OCI-LY7 (cell line): ENCODE measurements around the gene KRTAP10-10. TPM values are rescaled to one million over a fixed set of nuclear protein-coding genes. Genes with fewer than 3 reads are reported as not detected.

ENCODE experiments used
- BruUV-seq: library from RNA; stranded (reverse); fragments of 400-500 nt; replicated peaks from 2 replicates; lab custom pipeline; 2021; lab: Mats Ljungman, UMichigan
- CTCF ChIA-PET: fragments of 300-600 bp; sonication (Branson Sonifier 250); formaldehyde crosslinking; loops from one replicate; lab custom pipeline; 2022; ENCODE audit warnings: antibody characterized with exemption; ENCODE audit not compliant: unreplicated experiment; lab: Charles Lee
- POLR2A ChIA-PET: fragments of 300-600 bp; sonication (Branson Sonifier 250); formaldehyde crosslinking; loops from one replicate; lab custom pipeline; 2022; ENCODE audit warnings: antibody characterized with exemption; lab: Charles Lee
- DNase-seq: peaks from one replicate; pipeline ENCODE4 v3.0.0-alpha.2; 2015; ENCODE audit warnings: low spot score
- H2AFZ ChIP-seq: fragments of 200-600 bp; sonication (generic), shearing (Covaris generic); 2 replicates; pipeline ENCODE4 v1.6.1; 2014; ENCODE audit warnings: mild to moderate bottlenecking, antibody characterized with exemption, low read length, moderate library complexity
- H3K27ac ChIP-seq: fragments of 200-600 bp; sonication (generic); 2 replicates; pipeline ENCODE4 v1.5.1; 2014; ENCODE audit warnings: mixed run types, low read depth, mild to moderate bottlenecking, moderate library complexity, low read length, inconsistent platforms; ENCODE audit not compliant: poor library complexity, severe bottlenecking
- H3K36me3 ChIP-seq: fragments of 200-600 bp; sonication (generic); 2 replicates; pipeline ENCODE4 v1.6.1; 2014; ENCODE audit warnings: mild to moderate bottlenecking, antibody characterized with exemption, low read length, moderate library complexity, mixed read lengths; ENCODE audit not compliant: insufficient read depth
- H3K4me1 ChIP-seq: fragments of 200-600 bp; sonication (generic); 2 replicates; pipeline ENCODE4 v1.5.1; 2014; ENCODE audit warnings: mild to moderate bottlenecking, low read length; ENCODE audit not compliant: insufficient read depth, poor library complexity, severe bottlenecking
- H3K4me2 ChIP-seq: fragments of 200-600 bp; sonication (generic); 2 replicates; pipeline ENCODE4 v1.6.1; 2014; ENCODE audit warnings: mild to moderate bottlenecking, low read length
- H3K4me3 ChIP-seq: fragments of 200-600 bp; sonication (generic); 2 replicates; pipeline ENCODE4 v1.5.1; 2014; ENCODE audit warnings: mild to moderate bottlenecking, low read depth, low read length; ENCODE audit not compliant: poor library complexity, severe bottlenecking
- H3K79me2 ChIP-seq: fragments of 200-600 bp; sonication (generic); 2 replicates; pipeline ENCODE4 v1.6.1; 2016; ENCODE audit warnings: low read depth, mild to moderate bottlenecking, low read length, moderate library complexity, mixed read lengths; ENCODE audit not compliant: insufficient read depth
- H3K9me2 ChIP-seq: fragments of 200-600 bp; sonication (generic); 2 replicates; pipeline ENCODE4 v1.6.1; 2016; ENCODE audit warnings: mild to moderate bottlenecking, low read length, mixed read lengths; ENCODE audit not compliant: insufficient read depth
- H3K9me3 ChIP-seq: fragments of 200-600 bp; sonication (generic); 2 replicates; pipeline ENCODE4 v1.6.1; 2014; ENCODE audit warnings: mild to moderate bottlenecking, mixed run types, low read length, mixed read lengths
- H4K20me1 ChIP-seq: fragments of 200-600 bp; sonication (generic); 2 replicates; pipeline ENCODE4 v1.6.1; 2014; ENCODE audit warnings: mild to moderate bottlenecking, antibody characterized with exemption, low read length, moderate library complexity, mixed read lengths; ENCODE audit not compliant: insufficient read depth
- EZH2phosphoT487 ChIP-seq: fragments of 200-600 bp; sonication (generic); IDR thresholded peaks from 2 replicates; pipeline ENCODE4 v1.6.1; 2018; ENCODE audit warnings: low read depth, borderline replicate concordance, mild to moderate bottlenecking, mixed run types, antibody characterized with exemption, low read length, moderate library complexity, mixed read lengths
- intact Hi-C: fragments of 100-400 bp; cut with micrococcal nuclease; formaldehyde crosslinking; loops from one replicate; pipeline ENCODE4 v1.10.0; 2022; ENCODE audit not compliant: unreplicated experiment
- total RNA-seq, 2 experiments: library from RNA; depleted of rRNA in 1 of 2; stranded (reverse); fragments of >200 nt in 1 of 2; shearing (Covaris generic) in 1 of 2; gene quantifications; 2 replicates each; pipeline ENCODE4 v1.2.3, GENCODE V29; 2014 to 2022
- TF ChIP-seq, protein P1 (sequence below): fragments of 200-600 bp; sonication (generic); conservative IDR thresholded peaks from 2 replicates; pipeline ENCODE4 v1.5.1; 2014; ENCODE audit warnings: mild to moderate bottlenecking, antibody characterized with exemption, low read length, moderate library complexity, mixed read lengths

Gene KRTAP10-10
- total RNA-seq, 2 experiments from 2014 or later, result not detected

DNA sequence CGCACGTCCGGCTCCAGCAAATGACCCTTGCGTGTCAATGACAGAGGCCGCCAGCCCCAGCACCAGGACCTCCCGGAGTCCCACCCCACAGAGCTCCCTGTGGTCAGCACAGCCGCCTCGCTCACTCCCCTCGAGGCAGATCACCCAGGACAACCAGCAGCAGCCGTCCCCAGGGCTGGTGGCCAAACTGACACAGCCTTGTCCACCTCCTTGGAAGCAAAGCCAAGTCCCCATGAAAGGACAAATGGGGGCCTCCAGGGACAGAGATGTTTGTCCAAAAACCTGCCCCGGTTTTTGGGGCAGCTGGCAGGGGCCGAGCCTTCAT is 2.1 kb downstream of the KRTAP10-10 start:
- POLR2A ChIA-PET, result no interaction called here
- DNase-seq, result no peak
- Histone ChIP-seq H3K36me3 (no peaks in the 10 kb centered on the region), H2AFZ (no peak overlapping the region), H3K4me1 (no peaks in the 10 kb centered on the region), H3K4me3 (no peak overlapping the region), H3K9me2 (no peaks in the 10 kb centered on the region), H3K79me2 (no peaks in the 10 kb centered on the region), H4K20me1 (no peaks in the 10 kb centered on the region), H3K4me2 (no peak overlapping the region), H3K27ac (no peak overlapping the region), H3K9me3 (no peaks in the 10 kb centered on the region)
- CTCF ChIA-PET, result no interaction called here
- no TSS peak for BruUV-seq
- intact Hi-C loops, result no loop called here
- no peak for TF ChIP-seq EZH2phosphoT487
- TF ChIP-seq, protein P1, sequence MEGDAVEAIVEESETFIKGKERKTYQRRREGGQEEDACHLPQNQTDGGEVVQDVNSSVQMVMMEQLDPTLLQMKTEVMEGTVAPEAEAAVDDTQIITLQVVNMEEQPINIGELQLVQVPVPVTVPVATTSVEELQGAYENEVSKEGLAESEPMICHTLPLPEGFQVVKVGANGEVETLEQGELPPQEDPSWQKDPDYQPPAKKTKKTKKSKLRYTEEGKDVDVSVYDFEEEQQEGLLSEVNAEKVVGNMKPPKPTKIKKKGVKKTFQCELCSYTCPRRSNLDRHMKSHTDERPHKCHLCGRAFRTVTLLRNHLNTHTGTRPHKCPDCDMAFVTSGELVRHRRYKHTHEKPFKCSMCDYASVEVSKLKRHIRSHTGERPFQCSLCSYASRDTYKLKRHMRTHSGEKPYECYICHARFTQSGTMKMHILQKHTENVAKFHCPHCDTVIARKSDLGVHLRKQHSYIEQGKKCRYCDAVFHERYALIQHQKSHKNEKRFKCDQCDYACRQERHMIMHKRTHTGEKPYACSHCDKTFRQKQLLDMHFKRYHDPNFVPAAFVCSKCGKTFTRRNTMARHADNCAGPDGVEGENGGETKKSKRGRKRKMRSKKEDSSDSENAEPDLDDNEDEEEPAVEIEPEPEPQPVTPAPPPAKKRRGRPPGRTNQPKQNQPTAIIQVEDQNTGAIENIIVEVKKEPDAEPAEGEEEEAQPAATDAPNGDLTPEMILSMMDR, result no peak

DNA sequence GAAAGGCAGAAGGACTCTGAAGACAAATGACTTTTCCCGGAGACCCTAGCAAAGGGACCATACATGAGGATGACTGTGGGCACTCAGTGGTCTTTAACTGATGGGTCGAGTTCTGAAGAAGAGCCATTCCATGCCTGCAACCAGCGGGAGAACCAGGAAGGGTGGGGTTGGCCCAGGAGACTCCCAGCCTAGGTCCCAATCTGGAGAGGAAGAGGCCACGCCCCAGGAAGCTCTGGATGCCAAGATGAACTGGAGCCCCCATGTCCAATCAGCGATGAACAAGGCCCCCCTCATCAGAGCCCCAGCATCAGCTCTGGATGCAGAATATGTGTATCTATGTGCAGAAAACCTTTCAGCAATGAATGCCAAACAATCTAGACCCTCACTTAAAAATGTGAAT is 3.6 kb downstream of the KRTAP10-10 start:
- Histone ChIP-seq H3K4me3 (no peak overlapping the region), H3K9me2 (no peaks in the 10 kb centered on the region), H3K9me3 (peaks cover 7% of the 10 kb centered on the region), H3K36me3 (no peaks in the 10 kb centered on the region), H3K79me2 (no peaks in the 10 kb centered on the region), H3K27ac (no peak overlapping the region), H3K4me1 (no peaks in the 10 kb centered on the region), H3K4me2 (no peak overlapping the region), H4K20me1 (no peaks in the 10 kb centered on the region), H2AFZ (no peak overlapping the region)
- no TSS peak for BruUV-seq
- ChIA-PET POLR2A (no interaction called here), CTCF (no interaction called here)
- intact Hi-C loops, result no loop called here
- DNase-seq, result no peak
- TF ChIP-seq, protein P1, result no peak
- no peak for TF ChIP-seq EZH2phosphoT487

DNA sequence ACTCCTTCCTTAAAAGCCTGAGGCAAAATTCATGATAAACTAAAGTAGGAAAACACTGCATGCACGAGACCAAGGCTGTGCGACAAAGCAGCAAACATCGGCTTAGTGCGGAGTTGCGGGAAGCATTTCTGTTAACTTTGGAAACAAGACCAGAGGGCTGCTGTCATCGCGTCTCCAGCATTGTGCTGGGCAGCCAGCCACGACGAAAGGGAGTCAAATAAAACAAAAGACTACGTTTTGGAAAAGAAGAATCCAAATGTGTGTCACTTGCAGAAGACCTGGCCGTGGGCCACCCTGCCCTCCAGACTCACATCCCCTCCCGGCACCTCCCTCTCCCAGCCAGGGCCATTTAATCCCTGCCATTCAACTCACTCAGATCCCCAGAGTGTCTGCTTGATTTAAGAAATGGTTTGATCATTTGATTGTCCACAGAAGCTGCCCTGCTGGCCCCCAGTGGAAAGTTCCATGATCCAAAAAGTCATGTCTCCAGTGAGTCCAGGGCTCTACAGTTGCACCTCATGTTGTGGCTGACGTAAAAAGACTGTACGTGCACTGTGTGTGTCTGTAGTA is 6.7 kb downstream of the KRTAP10-10 start:
- no TSS peak for BruUV-seq
- Histone ChIP-seq H3K36me3 (no peaks in the 10 kb centered on the region), H3K9me3 (peaks cover 7% of the 10 kb centered on the region), H2AFZ (no peak overlapping the region), H4K20me1 (no peaks in the 10 kb centered on the region), H3K79me2 (no peaks in the 10 kb centered on the region), H3K9me2 (no peaks in the 10 kb centered on the region), H3K4me2 (no peak overlapping the region), H3K4me1 (no peaks in the 10 kb centered on the region), H3K27ac (no peak overlapping the region), H3K4me3 (no peak overlapping the region)
- CTCF ChIA-PET, result no interaction called here
- POLR2A ChIA-PET, result no interaction called here
- DNase-seq, result no peak
- TF ChIP-seq, protein P1, result no peak
- no peak for TF ChIP-seq EZH2phosphoT487
- intact Hi-C loops, result no loop called here
